ENCODE results near the gene ZFAND3.

Gene ZFAND3

GRCh38 chr6:37781788-37782187, 37.7 kb upstream of the ZFAND3 start:
- no peak overlapping the region for H3K4me3 ChIP-seq (ENCODE audit: low read depth, low read length)
- TF ChIP-seq CTCF (IDR thresholded peaks at IDR 0.05; ENCODE audit: borderline replicate concordance, insufficient read depth, low read depth, low read length): no peak

- H3K4me3 ChIP-seq (ENCODE audit: low read depth, low read length): no peak overlapping the region
- no peak for TF ChIP-seq CTCF (IDR thresholded peaks at IDR 0.05; ENCODE audit: borderline replicate concordance, insufficient read depth, low read depth, low read length)
Measured at GRCh38 chr6:37783025-37783855, 36.3 kb upstream of the ZFAND3 start.

- TF ChIP-seq CTCF (IDR thresholded peaks at IDR 0.05; ENCODE audit: borderline replicate concordance, insufficient read depth, low read depth, low read length): no peak
- H3K4me3 ChIP-seq (ENCODE audit: low read depth, low read length): peak overlapping the region; percentile 26
Measured at GRCh38 chr6:37783856-37784584, 35.5 kb upstream of the ZFAND3 start.

GRCh38 chr6:37784585-37784967, 35.0 kb upstream of the ZFAND3 start:
- TF ChIP-seq CTCF (IDR thresholded peaks at IDR 0.05; ENCODE audit: borderline replicate concordance, insufficient read depth, low read depth, low read length): no peak
- no peak overlapping the region for H3K4me3 ChIP-seq (ENCODE audit: low read depth, low read length)

- no peak overlapping the region for H3K4me3 ChIP-seq (ENCODE audit: low read depth, low read length)
- TF ChIP-seq CTCF (IDR thresholded peaks at IDR 0.05; ENCODE audit: borderline replicate concordance, insufficient read depth, low read depth, low read length): no peak
Measured at GRCh38 chr6:37785002-37785662, 34.4 kb upstream of the ZFAND3 start.

- no peak overlapping the region for H3K4me3 ChIP-seq (ENCODE audit: low read depth, low read length)
- no peak for TF ChIP-seq CTCF (IDR thresholded peaks at IDR 0.05; ENCODE audit: borderline replicate concordance, insufficient read depth, low read depth, low read length)
Measured at GRCh38 chr6:37785663-37786270, 33.8 kb upstream of the ZFAND3 start.
